ENCODE results near the gene PRIM2.
A peak's percentile ranks its signal among the peaks of the same experiment; 100 is the strongest.
"Not testable (repeated sequence)": the region's sequence is repeated elsewhere in the genome, so short reads cannot be mapped to it uniquely, and the experiment has no call there.

Gene PRIM2

GRCh38 chr6:57449496-57450066, 132.2 kb downstream of the PRIM2 start:
- not testable (repeated sequence) for DNase-seq

GRCh38 chr6:57459781-57460180, 142.4 kb downstream of the PRIM2 start:
- DNase-seq, result not testable (repeated sequence)

- not testable (repeated sequence) for DNase-seq
Observed at GRCh38 chr6:57461022-57461421, 143.6 kb downstream of the PRIM2 start.

GRCh38 chr6:57463809-57464208, 146.4 kb downstream of the PRIM2 start:
- not testable (repeated sequence) for DNase-seq

- DNase-seq, result not testable (repeated sequence)
Observed at GRCh38 chr6:57465968-57466367, 148.5 kb downstream of the PRIM2 start.

- no peak for DNase-seq
Observed at GRCh38 chr6:57469072-57469471, 151.6 kb downstream of the PRIM2 start.

- DNase-seq, result not testable (repeated sequence)
Observed at GRCh38 chr6:57470148-57470547, 152.7 kb downstream of the PRIM2 start.

GRCh38 chr6:57471314-57471864, 154.0 kb downstream of the PRIM2 start:
- DNase-seq, result not testable (repeated sequence)

- DNase-seq, result not testable (repeated sequence)
Observed at GRCh38 chr6:57472861-57473362, 155.5 kb downstream of the PRIM2 start.

GRCh38 chr6:57474862-57475475, 157.5 kb downstream of the PRIM2 start:
- DNase-seq, result peak; percentile 29

GRCh38 chr6:57475656-57476055, 158.2 kb downstream of the PRIM2 start:
- not testable (repeated sequence) for DNase-seq

GRCh38 chr6:57480194-57480593, 162.8 kb downstream of the PRIM2 start:
- not testable (repeated sequence) for DNase-seq

GRCh38 chr6:57481121-57481520, 163.7 kb downstream of the PRIM2 start:
- not testable (repeated sequence) for DNase-seq

GRCh38 chr6:57482471-57482870, 165.0 kb downstream of the PRIM2 start:
- DNase-seq, result not testable (repeated sequence)

GRCh38 chr6:57486494-57487081, 169.2 kb downstream of the PRIM2 start:
- DNase-seq, result not testable (repeated sequence)

GRCh38 chr6:57488551-57488950, 171.1 kb downstream of the PRIM2 start:
- DNase-seq, result not testable (repeated sequence)

- not testable (repeated sequence) for DNase-seq
Observed at GRCh38 chr6:57489887-57490286, 172.5 kb downstream of the PRIM2 start.

GRCh38 chr6:57491795-57492194, 174.4 kb downstream of the PRIM2 start:
- DNase-seq, result not testable (repeated sequence)

GRCh38 chr6:57496251-57496650, 178.8 kb downstream of the PRIM2 start:
- not testable (repeated sequence) for DNase-seq

- DNase-seq, result not testable (repeated sequence)
Observed at GRCh38 chr6:57500368-57501021, 183.1 kb downstream of the PRIM2 start.

GRCh38 chr6:57502387-57502786, 185.0 kb downstream of the PRIM2 start:
- not testable (repeated sequence) for DNase-seq

GRCh38 chr6:57505251-57505650, 187.8 kb downstream of the PRIM2 start:
- not testable (repeated sequence) for DNase-seq

GRCh38 chr6:57510390-57510789, 193.0 kb downstream of the PRIM2 start:
- not testable (repeated sequence) for DNase-seq

Measured in T1000 (cell line).